ENCODE measurements around the gene MVD. TPM values are rescaled to one million over a fixed set of nuclear protein-coding genes. Genes with fewer than 3 reads are reported as not detected.

MVD gene
- total and polyA plus RNA-seq, 2 of the 13 experiments (the other 11 are each of a cell fraction or from before 2014, with no cell fraction given) = 28.1 to 187 TPM

GRCh38 chr16:88700636-88701482 is 38.0 kb upstream of the MVD start (continued):
- 0 out of 2 replicates have a peak, but pooled peaks have one; percentile 71 for TF ChIP-seq GMEB1 (CRISPR knock-in tag; IDR thresholded peaks at IDR 0.05; ENCODE audit: borderline replicate concordance)
- no peak; the same call in 1 of the 2 replicates for TF ChIP-seq ZFP90 (CRISPR knock-in tag; IDR thresholded peaks at IDR 0.05; ENCODE audit: borderline replicate concordance)
- TF ChIP-seq STAT6 (CRISPR knock-in tag; IDR thresholded peaks at IDR 0.05; ENCODE audit: borderline replicate concordance) = peak; percentile 67; the same call in 1 of the 2 replicates
- peak; percentile 26; the same call in 1 of the 2 replicates for TF ChIP-seq ARHGAP35 (CRISPR knock-in tag; IDR thresholded peaks at IDR 0.05; ENCODE audit: borderline replicate concordance)
- peak; percentile 87; the same call in 1 of the 2 replicates for TF ChIP-seq NPAS2 (CRISPR knock-in tag; IDR thresholded peaks at IDR 0.05; ENCODE audit: borderline replicate concordance)
- TF ChIP-seq ZNF709 (CRISPR knock-in tag; IDR thresholded peaks at IDR 0.05) = 0 out of 2 replicates have a peak, but pooled peaks have one; percentile 49
- no peak; the same call in none of the 2 replicates for TF ChIP-seq ARID5B (CRISPR knock-in tag; IDR thresholded peaks at IDR 0.05)
- 0 out of 2 replicates have a peak, but pooled peaks have one; percentile 10 for TF ChIP-seq ZBTB43 (CRISPR knock-in tag; conservative IDR thresholded peaks at IDR 0.05)
- no peak for TF ChIP-seq ZNF367 (CRISPR knock-in tag; IDR thresholded peaks at IDR 0.05; ENCODE audit: borderline replicate concordance)
- TF ChIP-seq MAFG (CRISPR knock-in tag; IDR thresholded peaks at IDR 0.05) = no peak
- TF ChIP-seq ZNF451 (CRISPR knock-in tag; IDR thresholded peaks at IDR 0.05) = 0 out of 2 replicates have a peak, but pooled peaks have one; percentile 84
- TF ChIP-seq NCOA2 (CRISPR knock-in tag; IDR thresholded peaks at IDR 0.05) = peak; percentile 72
- peak; percentile 95 for TF ChIP-seq ERF (CRISPR knock-in tag; IDR thresholded peaks at IDR 0.05)
- no peak; the same call in 1 of the 2 replicates for TF ChIP-seq FOXO1 (CRISPR knock-in tag; IDR thresholded peaks at IDR 0.05)
- peak; percentile 82 for TF ChIP-seq KMT2A (CRISPR knock-in tag; IDR thresholded peaks at IDR 0.05)
- no peak for TF ChIP-seq PBX3 (CRISPR knock-in tag; IDR thresholded peaks at IDR 0.05; ENCODE audit: borderline replicate concordance)
- 0 out of 2 replicates have a peak, but pooled peaks have one; percentile 76 for TF ChIP-seq ZBTB7B (CRISPR knock-in tag; IDR thresholded peaks at IDR 0.05)

Data from HepG2 (cell line).